A549 (cell line): Measurements from ENCODE around the gene SLC7A10.
A peak's percentile ranks its signal among the peaks of the same experiment; 100 is the strongest.

ENCODE experiments used
- FOSL2 ChIP-seq, 2 experiments: fragments of 450-650 bp in 1 of 2; fragments of >200 bp in 1 of 2; sonication (Bioruptor Twin) in 1 of 2; formaldehyde crosslinking; IDR thresholded peaks; 2 replicates each; pipeline versions ENCODE4 v1.5.0 to v1.6.1; 2016 to 2020; ENCODE audit warnings: mild to moderate bottlenecking in 1 of 2, moderate library complexity in 1 of 2
- PHF8 ChIP-seq: fragments of 200-600 bp; sonication (generic); IDR thresholded peaks from 2 replicates; pipeline ENCODE4 v1.6.1; 2016; ENCODE audit warnings: low read depth, mild to moderate bottlenecking, antibody characterized with exemption, moderate library complexity, borderline replicate concordance
- POLR2A ChIP-seq: IDR thresholded peaks from 2 replicates; pipeline ENCODE4 v1.6.1; 2012; ENCODE audit warnings: mild to moderate bottlenecking, low read length
- RAD21 ChIP-seq, 2 experiments: fragments of >200 bp in 1 of 2; sonication (Bioruptor Twin) in 1 of 2; formaldehyde crosslinking in 1 of 2; IDR thresholded peaks in 1 of 2; conservative IDR thresholded peaks in 1 of 2; 2 replicates in 1 of 2; 3 replicates in 1 of 2; pipeline ENCODE4 v1.6.1; 2012 to 2018; ENCODE audit warnings: inconsistent platforms in 1 of 2
- SMC3 ChIP-seq: fragments of >200 bp; sonication (Bioruptor Twin); formaldehyde crosslinking; IDR thresholded peaks from 3 replicates; pipeline ENCODE4 v1.6.1; 2018; ENCODE audit warnings: inconsistent platforms
- TF ChIP-seq, protein P1 (sequence below): fragments of >200 bp; sonication (Bioruptor Twin); formaldehyde crosslinking; IDR thresholded peaks from 3 replicates; pipeline ENCODE4 v1.5.1; 2016
- TF ChIP-seq, protein P2 (sequence below): fragments of 200-600 bp; sonication (generic); IDR thresholded peaks from 2 replicates; pipeline ENCODE4 v1.6.1; 2016; ENCODE audit warnings: antibody characterized with exemption, mild to moderate bottlenecking, moderate library complexity

DNA sequence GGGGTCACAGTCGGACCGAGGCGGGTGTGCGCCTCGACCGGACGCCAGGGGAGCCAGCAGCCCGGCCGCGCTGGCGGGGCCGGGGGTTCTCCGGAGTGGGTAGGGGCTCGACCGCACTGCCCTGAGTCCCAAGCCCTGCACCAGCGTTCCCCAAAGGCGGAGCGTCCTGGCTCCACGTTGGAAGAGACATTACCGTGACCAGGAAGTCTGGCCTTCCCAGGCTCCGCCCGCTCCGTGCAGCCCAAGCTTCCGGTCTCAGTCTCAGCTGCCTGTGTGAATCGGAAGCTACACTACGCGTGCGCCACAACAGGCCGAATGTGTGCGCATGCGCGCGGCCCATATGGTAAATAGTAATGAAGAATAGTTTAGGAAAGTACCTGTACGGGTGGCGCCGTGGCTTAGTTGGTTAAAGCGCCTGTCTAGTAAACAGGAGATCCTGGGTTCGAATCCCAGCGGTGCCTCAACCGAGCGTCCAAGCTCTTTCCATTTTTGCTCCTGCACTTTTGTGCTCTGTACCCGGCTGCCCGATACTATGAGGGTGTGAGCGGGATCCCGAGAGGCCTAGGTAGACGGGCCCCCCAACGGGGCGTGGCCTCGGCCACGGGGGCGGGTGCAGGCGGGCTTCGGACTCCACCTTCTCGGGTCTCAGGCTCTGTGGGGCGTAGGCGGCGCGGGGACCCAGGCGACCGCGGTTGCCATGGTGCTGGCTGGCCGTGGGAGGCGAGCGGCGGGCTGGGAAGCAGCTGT, 48.8 kb downstream of the SLC7A10 start:
- TF ChIP-seq FOSL2 (IDR thresholded peaks at IDR 0.05), result no peak
- TF ChIP-seq FOSL2 (CRISPR knock-in tag; IDR thresholded peaks at IDR 0.05), result no peak
- TF ChIP-seq, protein P1, sequence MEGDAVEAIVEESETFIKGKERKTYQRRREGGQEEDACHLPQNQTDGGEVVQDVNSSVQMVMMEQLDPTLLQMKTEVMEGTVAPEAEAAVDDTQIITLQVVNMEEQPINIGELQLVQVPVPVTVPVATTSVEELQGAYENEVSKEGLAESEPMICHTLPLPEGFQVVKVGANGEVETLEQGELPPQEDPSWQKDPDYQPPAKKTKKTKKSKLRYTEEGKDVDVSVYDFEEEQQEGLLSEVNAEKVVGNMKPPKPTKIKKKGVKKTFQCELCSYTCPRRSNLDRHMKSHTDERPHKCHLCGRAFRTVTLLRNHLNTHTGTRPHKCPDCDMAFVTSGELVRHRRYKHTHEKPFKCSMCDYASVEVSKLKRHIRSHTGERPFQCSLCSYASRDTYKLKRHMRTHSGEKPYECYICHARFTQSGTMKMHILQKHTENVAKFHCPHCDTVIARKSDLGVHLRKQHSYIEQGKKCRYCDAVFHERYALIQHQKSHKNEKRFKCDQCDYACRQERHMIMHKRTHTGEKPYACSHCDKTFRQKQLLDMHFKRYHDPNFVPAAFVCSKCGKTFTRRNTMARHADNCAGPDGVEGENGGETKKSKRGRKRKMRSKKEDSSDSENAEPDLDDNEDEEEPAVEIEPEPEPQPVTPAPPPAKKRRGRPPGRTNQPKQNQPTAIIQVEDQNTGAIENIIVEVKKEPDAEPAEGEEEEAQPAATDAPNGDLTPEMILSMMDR, result no peak
- peak; percentile 100 for TF ChIP-seq POLR2A
- TF ChIP-seq PHF8, result peak; percentile 94
- no peak for TF ChIP-seq SMC3
- TF ChIP-seq, protein P2, sequence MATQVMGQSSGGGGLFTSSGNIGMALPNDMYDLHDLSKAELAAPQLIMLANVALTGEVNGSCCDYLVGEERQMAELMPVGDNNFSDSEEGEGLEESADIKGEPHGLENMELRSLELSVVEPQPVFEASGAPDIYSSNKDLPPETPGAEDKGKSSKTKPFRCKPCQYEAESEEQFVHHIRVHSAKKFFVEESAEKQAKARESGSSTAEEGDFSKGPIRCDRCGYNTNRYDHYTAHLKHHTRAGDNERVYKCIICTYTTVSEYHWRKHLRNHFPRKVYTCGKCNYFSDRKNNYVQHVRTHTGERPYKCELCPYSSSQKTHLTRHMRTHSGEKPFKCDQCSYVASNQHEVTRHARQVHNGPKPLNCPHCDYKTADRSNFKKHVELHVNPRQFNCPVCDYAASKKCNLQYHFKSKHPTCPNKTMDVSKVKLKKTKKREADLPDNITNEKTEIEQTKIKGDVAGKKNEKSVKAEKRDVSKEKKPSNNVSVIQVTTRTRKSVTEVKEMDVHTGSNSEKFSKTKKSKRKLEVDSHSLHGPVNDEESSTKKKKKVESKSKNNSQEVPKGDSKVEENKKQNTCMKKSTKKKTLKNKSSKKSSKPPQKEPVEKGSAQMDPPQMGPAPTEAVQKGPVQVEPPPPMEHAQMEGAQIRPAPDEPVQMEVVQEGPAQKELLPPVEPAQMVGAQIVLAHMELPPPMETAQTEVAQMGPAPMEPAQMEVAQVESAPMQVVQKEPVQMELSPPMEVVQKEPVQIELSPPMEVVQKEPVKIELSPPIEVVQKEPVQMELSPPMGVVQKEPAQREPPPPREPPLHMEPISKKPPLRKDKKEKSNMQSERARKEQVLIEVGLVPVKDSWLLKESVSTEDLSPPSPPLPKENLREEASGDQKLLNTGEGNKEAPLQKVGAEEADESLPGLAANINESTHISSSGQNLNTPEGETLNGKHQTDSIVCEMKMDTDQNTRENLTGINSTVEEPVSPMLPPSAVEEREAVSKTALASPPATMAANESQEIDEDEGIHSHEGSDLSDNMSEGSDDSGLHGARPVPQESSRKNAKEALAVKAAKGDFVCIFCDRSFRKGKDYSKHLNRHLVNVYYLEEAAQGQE, result 0 out of 2 replicates have a peak, but pooled peaks have one; percentile 14
- TF ChIP-seq RAD21 (conservative IDR thresholded peaks at IDR 0.05 in 1 of 2, IDR thresholded peaks at IDR 0.05 in 1 of 2), result 0 out of 5 replicates have a peak, but pooled peaks of 1 of the 2 experiments have one; percentile 16
